K562 (cell line): Measurements from ENCODE around the gene ZDHHC8. TPM values are rescaled to one million over a fixed set of nuclear protein-coding genes. Genes with fewer than 3 reads are reported as not detected.

Source experiments
- PHB ChIP-seq: fragments of 250-450 bp; sonication (Bioruptor Pico); IDR thresholded peaks from 2 replicates; pipeline ENCODE4 v1.5.0; 2021
- ZKSCAN1 ChIP-seq: fragments of 150-350 bp; IDR thresholded peaks from 2 replicates; pipeline ENCODE4 v1.6.1; 2016; ENCODE audit warnings: low read depth, low read length
- polyA plus RNA-seq, 8 experiments: library from polyadenylated mRNA; depleted of rRNA in 4 of 8; stranded (reverse) in 5 of 8; unstranded in 3 of 8; fragments of >200 nt; fragmentation: Nextera tagmentation in 2 of 8; fragmentation: Illumina TruSeq in 1 of 8; extraction: Ambion mirVana in 2 of 8; extraction: Trizol in 1 of 8; gene quantifications; 2 replicates each; pipeline versions ENCODE4 v1.2.1 to v1.2.3, GENCODE V29; 2011 to 2014; ENCODE audit warnings: inconsistent platforms in 1 of 8, missing spikeins in 1 of 8
- total RNA-seq, 7 experiments: library from RNA; depleted of rRNA in 6 of 7; stranded (reverse); fragments of >200 nt in 6 of 7; fragmentation: Illumina TruSeq in 2 of 7; extraction: Trizol in 2 of 7; gene quantifications; 2 replicates each; pipeline versions ENCODE4 v1.2.1 to v1.2.3, GENCODE V29; 2011 to 2021; ENCODE audit warnings: low replicate concordance in 1 of 7
- TF ChIP-seq, protein P1 (sequence below): fragments of 150-350 bp; conservative IDR thresholded peaks from 2 replicates; pipeline ENCODE4 v1.6.1; 2014; ENCODE audit warnings: low read length
- TF ChIP-seq, protein P2 (sequence below): IDR thresholded peaks from 2 replicates; pipeline ENCODE4 v1.6.1; 2011; ENCODE audit warnings: borderline replicate concordance, low read depth, mild to moderate bottlenecking, moderate library complexity, low read length; ENCODE audit not compliant: insufficient read depth, poor library complexity, severe bottlenecking
- TF ChIP-seq, protein P3 (sequence below): sonication (generic); formaldehyde crosslinking; IDR thresholded peaks from 2 replicates; pipeline ENCODE4 v1.5.0; 2020; ENCODE audit warnings: missing genetic modification reagents
- TF ChIP-seq, protein P4 (sequence below), 2 experiments: fragments of 450-650 bp in 1 of 2; sonication (generic) in 1 of 2; formaldehyde crosslinking in 1 of 2; IDR thresholded peaks; 2 replicates each; pipeline versions ENCODE4 v1.7.1 to v1.9.0; 2016 to 2022; ENCODE audit warnings: inconsistent platforms in 1 of 2, mild to moderate bottlenecking in 1 of 2, missing genetic modification reagents in 1 of 2
- TF ChIP-seq, protein P5 (sequence below): sonication (generic); formaldehyde crosslinking; IDR thresholded peaks from 2 replicates; pipeline ENCODE4 v1.8.1; 2022; ENCODE audit warnings: missing genetic modification reagents

The ZDHHC8 gene
- total and polyA plus RNA-seq, 9 of the 15 experiments (the other 6 are each of a cell fraction or from before 2014, with no cell fraction given): 0.04 to 109 (median 16.4) TPM

DNA sequence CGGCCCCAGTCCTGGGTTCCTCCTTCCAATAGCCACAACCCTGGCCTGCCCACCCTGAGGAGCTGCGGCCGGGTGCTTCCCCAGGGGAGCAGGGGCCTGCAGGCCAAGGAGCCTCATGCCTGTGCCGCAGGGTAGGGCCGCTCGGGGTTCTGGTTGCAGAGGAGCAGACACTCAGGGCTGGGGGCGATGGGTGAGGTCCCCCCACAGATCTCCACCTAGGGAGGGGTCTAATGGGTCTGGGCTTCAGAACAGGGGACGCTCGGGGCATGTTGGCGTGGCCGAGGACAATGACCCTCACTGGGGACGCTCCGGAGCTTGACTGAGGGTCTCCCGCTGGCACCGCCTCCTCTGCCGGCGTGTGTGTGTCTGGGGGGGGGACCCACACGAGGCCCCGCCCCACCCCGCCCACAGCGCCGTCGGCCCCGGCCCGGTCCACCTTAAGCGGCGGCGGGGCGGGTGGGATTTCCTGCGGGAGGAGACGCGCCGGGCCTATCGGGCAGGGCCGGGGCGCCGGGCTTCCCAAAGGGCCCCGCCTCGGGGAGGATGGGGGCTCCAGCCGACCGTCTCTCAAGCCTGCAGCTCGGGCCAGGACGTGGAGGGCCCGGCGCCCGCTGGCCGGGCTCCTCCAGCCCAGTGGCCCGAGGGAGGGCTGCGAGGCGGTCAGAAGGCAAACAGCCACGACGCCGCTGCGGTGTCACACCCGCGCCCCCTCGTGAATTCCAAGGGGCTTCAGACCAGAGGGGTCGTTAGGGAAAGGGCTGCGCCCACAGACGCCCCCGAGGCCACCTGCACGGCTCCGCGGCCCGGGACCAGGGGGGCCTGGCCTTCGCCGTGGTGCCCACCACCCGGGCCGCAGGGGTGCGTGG lies 640 bp upstream of the ZDHHC8 start (continued):
- TF ChIP-seq, protein P1, sequence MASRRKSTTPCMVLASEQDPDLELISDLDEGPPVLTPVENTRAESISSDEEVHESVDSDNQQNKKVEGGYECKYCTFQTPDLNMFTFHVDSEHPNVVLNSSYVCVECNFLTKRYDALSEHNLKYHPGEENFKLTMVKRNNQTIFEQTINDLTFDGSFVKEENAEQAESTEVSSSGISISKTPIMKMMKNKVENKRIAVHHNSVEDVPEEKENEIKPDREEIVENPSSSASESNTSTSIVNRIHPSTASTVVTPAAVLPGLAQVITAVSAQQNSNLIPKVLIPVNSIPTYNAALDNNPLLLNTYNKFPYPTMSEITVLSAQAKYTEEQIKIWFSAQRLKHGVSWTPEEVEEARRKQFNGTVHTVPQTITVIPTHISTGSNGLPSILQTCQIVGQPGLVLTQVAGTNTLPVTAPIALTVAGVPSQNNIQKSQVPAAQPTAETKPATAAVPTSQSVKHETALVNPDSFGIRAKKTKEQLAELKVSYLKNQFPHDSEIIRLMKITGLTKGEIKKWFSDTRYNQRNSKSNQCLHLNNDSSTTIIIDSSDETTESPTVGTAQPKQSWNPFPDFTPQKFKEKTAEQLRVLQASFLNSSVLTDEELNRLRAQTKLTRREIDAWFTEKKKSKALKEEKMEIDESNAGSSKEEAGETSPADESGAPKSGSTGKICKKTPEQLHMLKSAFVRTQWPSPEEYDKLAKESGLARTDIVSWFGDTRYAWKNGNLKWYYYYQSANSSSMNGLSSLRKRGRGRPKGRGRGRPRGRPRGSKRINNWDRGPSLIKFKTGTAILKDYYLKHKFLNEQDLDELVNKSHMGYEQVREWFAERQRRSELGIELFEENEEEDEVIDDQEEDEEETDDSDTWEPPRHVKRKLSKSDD: no peak; the same call in 1 of the 2 replicates
- TF ChIP-seq ZKSCAN1 (0 out of 2 replicates have a peak, but pooled peaks have one; percentile 11), PHB (CRISPR knock-in tag) (peak; percentile 96)
- TF ChIP-seq, protein P2, sequence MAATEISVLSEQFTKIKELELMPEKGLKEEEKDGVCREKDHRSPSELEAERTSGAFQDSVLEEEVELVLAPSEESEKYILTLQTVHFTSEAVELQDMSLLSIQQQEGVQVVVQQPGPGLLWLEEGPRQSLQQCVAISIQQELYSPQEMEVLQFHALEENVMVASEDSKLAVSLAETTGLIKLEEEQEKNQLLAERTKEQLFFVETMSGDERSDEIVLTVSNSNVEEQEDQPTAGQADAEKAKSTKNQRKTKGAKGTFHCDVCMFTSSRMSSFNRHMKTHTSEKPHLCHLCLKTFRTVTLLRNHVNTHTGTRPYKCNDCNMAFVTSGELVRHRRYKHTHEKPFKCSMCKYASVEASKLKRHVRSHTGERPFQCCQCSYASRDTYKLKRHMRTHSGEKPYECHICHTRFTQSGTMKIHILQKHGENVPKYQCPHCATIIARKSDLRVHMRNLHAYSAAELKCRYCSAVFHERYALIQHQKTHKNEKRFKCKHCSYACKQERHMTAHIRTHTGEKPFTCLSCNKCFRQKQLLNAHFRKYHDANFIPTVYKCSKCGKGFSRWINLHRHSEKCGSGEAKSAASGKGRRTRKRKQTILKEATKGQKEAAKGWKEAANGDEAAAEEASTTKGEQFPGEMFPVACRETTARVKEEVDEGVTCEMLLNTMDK: no peak
- TF ChIP-seq, protein P3, sequence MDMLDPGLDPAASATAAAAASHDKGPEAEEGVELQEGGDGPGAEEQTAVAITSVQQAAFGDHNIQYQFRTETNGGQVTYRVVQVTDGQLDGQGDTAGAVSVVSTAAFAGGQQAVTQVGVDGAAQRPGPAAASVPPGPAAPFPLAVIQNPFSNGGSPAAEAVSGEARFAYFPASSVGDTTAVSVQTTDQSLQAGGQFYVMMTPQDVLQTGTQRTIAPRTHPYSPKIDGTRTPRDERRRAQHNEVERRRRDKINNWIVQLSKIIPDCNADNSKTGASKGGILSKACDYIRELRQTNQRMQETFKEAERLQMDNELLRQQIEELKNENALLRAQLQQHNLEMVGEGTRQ: no peak; the same call in 1 of the 2 replicates
- TF ChIP-seq, protein P4, sequence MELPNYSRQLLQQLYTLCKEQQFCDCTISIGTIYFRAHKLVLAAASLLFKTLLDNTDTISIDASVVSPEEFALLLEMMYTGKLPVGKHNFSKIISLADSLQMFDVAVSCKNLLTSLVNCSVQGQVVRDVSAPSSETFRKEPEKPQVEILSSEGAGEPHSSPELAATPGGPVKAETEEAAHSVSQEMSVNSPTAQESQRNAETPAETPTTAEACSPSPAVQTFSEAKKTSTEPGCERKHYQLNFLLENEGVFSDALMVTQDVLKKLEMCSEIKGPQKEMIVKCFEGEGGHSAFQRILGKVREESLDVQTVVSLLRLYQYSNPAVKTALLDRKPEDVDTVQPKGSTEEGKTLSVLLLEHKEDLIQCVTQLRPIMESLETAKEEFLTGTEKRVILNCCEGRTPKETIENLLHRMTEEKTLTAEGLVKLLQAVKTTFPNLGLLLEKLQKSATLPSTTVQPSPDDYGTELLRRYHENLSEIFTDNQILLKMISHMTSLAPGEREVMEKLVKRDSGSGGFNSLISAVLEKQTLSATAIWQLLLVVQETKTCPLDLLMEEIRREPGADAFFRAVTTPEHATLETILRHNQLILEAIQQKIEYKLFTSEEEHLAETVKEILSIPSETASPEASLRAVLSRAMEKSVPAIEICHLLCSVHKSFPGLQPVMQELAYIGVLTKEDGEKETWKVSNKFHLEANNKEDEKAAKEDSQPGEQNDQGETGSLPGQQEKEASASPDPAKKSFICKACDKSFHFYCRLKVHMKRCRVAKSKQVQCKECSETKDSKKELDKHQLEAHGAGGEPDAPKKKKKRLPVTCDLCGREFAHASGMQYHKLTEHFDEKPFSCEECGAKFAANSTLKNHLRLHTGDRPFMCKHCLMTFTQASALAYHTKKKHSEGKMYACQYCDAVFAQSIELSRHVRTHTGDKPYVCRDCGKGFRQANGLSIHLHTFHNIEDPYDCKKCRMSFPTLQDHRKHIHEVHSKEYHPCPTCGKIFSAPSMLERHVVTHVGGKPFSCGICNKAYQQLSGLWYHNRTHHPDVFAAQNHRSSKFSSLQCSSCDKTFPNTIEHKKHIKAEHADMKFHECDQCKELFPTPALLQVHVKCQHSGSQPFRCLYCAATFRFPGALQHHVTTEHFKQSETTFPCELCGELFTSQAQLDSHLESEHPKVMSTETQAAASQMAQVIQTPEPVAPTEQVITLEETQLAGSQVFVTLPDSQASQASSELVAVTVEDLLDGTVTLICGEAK (IDR thresholded peaks at IDR 0.05): peak; percentile 67
- TF ChIP-seq, protein P4 (CRISPR knock-in tag; IDR thresholded peaks at IDR 0.05): peak; percentile 63
- TF ChIP-seq, protein P5, sequence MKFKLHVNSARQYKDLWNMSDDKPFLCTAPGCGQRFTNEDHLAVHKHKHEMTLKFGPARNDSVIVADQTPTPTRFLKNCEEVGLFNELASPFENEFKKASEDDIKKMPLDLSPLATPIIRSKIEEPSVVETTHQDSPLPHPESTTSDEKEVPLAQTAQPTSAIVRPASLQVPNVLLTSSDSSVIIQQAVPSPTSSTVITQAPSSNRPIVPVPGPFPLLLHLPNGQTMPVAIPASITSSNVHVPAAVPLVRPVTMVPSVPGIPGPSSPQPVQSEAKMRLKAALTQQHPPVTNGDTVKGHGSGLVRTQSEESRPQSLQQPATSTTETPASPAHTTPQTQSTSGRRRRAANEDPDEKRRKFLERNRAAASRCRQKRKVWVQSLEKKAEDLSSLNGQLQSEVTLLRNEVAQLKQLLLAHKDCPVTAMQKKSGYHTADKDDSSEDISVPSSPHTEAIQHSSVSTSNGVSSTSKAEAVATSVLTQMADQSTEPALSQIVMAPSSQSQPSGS: no peak
